ENCODE measurements around the gene AGT.
"Not testable (repeated sequence)": the region's sequence is repeated elsewhere in the genome, so short reads cannot be mapped to it uniquely, and the experiment has no call there.

The AGT gene

DNA sequence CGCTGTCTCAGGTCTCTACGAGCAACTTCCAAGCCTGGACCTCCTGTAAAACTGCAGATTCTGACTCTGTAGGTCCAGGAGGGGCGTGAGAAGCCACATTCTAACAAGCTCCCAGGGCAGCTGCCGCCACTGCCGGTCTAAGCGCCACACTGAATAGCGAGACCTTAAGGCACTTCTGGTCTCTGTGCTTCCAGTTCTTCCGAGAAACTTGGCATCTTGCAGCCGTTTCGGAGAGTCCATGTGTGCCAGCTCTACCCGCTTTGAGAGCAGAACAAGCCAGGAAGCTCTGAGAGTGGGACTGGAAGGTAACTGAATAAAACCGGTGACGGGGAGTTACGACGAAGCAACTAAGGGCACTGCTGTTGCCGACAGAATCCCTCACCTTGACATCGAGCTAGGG lies 12.5 kb downstream of the AGT start:
- H3K36me3 ChIP-seq: no peaks in the 10 kb centered on the region
- TF ChIP-seq, protein P1, sequence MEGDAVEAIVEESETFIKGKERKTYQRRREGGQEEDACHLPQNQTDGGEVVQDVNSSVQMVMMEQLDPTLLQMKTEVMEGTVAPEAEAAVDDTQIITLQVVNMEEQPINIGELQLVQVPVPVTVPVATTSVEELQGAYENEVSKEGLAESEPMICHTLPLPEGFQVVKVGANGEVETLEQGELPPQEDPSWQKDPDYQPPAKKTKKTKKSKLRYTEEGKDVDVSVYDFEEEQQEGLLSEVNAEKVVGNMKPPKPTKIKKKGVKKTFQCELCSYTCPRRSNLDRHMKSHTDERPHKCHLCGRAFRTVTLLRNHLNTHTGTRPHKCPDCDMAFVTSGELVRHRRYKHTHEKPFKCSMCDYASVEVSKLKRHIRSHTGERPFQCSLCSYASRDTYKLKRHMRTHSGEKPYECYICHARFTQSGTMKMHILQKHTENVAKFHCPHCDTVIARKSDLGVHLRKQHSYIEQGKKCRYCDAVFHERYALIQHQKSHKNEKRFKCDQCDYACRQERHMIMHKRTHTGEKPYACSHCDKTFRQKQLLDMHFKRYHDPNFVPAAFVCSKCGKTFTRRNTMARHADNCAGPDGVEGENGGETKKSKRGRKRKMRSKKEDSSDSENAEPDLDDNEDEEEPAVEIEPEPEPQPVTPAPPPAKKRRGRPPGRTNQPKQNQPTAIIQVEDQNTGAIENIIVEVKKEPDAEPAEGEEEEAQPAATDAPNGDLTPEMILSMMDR (IDR thresholded peaks at IDR 0.05): no peak
- H3K9me3 ChIP-seq: no peaks in the 10 kb centered on the region
- H3K27me3 ChIP-seq: no peaks in the 10 kb centered on the region
- intact Hi-C loops (cut with DNase I; ENCODE audit: low total_unique reads): no loop called here
- no peak overlapping the region for H3K27ac ChIP-seq
- no peaks in the 10 kb centered on the region for H3K4me1 ChIP-seq
- H3K4me3 ChIP-seq: no peak overlapping the region
- no peak for DNase-seq

DNA sequence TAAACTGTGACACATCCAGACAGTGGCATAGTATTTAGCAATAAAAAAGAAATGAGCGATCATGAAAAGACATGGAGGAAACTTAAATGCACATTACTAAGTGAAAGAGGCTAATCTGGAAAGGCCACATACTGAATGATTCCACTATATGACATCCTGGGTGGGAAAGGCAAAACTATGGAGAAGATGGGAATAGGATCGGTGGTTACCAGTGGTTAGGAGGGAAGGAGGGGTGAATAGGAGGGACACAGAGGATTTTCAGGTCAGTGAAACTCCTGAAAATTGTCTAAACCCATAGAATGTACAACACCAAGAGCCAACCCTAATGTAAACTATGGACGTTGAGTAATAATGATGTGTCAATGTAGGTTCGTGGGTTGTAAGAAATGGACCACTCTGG lies 13.8 kb downstream of the AGT start:
- no peaks in the 10 kb centered on the region for H3K9me3 ChIP-seq
- TF ChIP-seq, protein P1 (IDR thresholded peaks at IDR 0.05): no peak
- no peak overlapping the region for H3K27ac ChIP-seq
- no peaks in the 10 kb centered on the region for H3K27me3 ChIP-seq
- H3K36me3 ChIP-seq: no peaks in the 10 kb centered on the region
- H3K4me3 ChIP-seq: no peak overlapping the region
- no peaks in the 10 kb centered on the region for H3K4me1 ChIP-seq
- intact Hi-C loops (cut with DNase I; ENCODE audit: low total_unique reads): no loop called here
- DNase-seq: no peak

DNA sequence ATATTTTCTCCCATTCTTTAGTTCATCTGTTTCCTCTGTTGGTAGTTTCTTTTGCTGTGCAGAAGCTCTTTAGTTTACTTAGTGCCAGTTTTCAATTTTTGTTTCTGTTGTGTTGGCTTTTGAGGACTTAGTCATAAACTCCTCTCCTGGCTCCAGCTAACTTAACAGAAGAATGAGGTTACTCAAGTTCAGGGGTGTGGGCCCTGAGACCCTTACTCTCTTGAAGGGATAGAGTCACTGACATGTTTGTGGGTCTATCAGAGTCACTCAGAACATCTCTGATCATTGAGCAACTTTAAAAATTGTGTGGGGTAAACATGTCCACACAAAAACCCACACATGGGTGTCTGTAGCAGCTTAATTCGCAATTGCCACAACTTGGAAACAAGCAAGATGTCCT lies 14.2 kb downstream of the AGT start:
- Histone ChIP-seq H3K4me3 (no peak overlapping the region), H3K4me1 (no peaks in the 10 kb centered on the region), H3K36me3 (peaks cover 0 to 4% (median 0%) of the 10 kb centered on the region in 3 donors), H3K9me3 (no peaks in the 10 kb centered on the region), H3K27me3 (no peaks in the 10 kb centered on the region), H3K27ac (no peak overlapping the region)
- intact Hi-C loops (cut with DNase I; ENCODE audit: low total_unique reads): loop anchor here (10.0 kb wide), 1 partner anchor 65 kb away; no protein-coding TSS in a partner anchor
- TF ChIP-seq, protein P1 (IDR thresholded peaks at IDR 0.05): no peak
- DNase-seq: no peak

DNA sequence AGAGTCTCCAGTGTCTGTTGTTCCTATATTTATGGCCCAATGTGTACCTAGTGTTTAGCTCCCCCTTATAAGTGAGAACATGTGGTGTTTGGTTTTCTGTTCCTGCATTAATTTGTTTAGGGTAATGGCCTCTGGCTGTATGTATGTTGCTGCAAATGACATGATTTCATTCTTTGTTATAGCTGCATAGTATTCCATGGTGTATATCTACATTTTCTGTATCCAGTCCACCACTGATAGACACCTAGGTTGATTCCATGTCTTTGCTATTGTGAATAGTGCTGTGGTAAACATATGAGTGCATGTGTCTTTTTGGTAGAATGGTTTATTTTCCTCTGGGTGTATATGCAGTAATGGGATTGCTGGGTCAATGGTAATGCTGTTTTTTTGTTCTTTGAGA lies 15.0 kb downstream of the AGT start:
- intact Hi-C loops (cut with DNase I; ENCODE audit: low total_unique reads): loop anchor here (10.0 kb wide), 1 partner anchor 66 kb away; no protein-coding TSS in a partner anchor

DNA sequence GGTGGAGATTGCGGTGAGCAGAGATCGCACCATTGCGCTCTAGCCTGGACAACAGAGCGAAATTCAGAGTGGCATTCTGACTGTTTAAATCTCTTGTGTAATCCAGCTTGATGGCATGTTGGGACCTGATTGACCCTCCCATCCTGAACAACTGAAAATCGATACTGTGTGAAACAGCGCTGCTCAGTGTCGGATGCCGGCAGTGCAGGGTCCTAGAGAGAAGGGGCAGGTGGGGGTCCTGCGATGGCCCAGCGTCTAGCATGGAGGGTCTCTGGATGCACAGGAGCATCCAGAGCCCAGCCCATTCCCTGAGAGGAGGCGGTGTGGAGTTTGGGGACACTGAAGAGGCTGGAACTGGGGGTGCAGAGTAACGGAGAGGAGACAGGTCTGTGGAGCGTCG lies 15.8 kb downstream of the AGT start:
- no peak overlapping the region for H3K4me3 ChIP-seq
- H3K36me3 ChIP-seq: peaks cover 0 to 20% (median 0%) of the 10 kb centered on the region in 3 donors
- H3K4me1 ChIP-seq: no peaks in the 10 kb centered on the region
- no peaks in the 10 kb centered on the region for H3K9me3 ChIP-seq
- intact Hi-C loops (cut with DNase I; ENCODE audit: low total_unique reads): loop anchor here (10.0 kb wide), 1 partner anchor 67 kb away; no protein-coding TSS in a partner anchor
- TF ChIP-seq, protein P1 (IDR thresholded peaks at IDR 0.05): no peak
- H3K27ac ChIP-seq: no peak overlapping the region
- no peaks in the 10 kb centered on the region for H3K27me3 ChIP-seq
- DNase-seq: no peak

More for the DNA sequence above, 15.0 kb downstream of the AGT start:
- not testable (repeated sequence) for H3K27ac ChIP-seq, DNase-seq, H3K4me3 ChIP-seq, H3K27me3 ChIP-seq, H3K9me3 ChIP-seq, H3K4me1 ChIP-seq
- peaks cover 0 to 11% (median 0%) of the 10 kb centered on the region in 3 donors for H3K36me3 ChIP-seq

DNA sequence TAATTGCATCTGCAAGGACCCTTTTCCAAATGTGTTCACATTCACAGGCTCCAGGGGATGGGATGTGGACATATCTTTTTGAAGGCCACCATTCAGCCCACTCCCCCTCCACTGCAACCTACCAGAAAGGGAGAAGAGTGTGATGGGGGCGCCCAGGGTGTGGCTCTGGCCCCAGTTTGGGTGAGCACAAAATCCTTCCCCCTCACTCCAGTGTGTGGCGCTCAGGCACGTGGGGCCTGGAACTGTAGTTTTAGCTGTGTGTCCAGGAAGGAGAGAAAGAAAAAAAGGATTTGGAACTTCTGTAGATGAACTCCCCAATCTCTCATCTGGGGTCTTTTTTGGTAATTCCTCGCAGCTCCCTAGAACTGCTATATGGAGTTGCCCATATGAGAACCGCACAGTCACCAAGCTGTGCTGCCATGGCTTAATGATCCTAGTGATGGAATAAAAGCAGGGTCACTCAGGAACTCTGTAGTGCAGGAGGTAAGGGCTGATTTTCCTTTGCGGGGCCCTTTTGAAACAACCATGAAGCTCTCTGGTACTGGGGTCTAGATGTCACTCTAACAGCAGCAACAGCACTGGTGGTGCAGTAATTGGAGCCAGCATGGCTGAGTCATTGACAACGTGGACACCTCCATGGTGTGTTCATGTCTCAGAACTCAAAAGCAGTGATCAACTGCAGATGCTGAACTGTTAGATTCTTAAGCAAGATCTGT lies 17.0 kb downstream of the AGT start:
- peaks cover 3 to 32% (median 6%) of the 10 kb centered on the region in 3 donors for H3K36me3 ChIP-seq
- TF ChIP-seq, protein P1 (IDR thresholded peaks at IDR 0.05): no peak
- H3K4me1 ChIP-seq: no peaks in the 10 kb centered on the region
- no peak overlapping the region for H3K4me3 ChIP-seq
- no peaks in the 10 kb centered on the region for H3K27me3 ChIP-seq
- no peak overlapping the region for H3K27ac ChIP-seq
- DNase-seq: no peak
- intact Hi-C loops (cut with DNase I; ENCODE audit: low total_unique reads): loop anchor here (10.0 kb wide), 1 partner anchor 68 kb away; no protein-coding TSS in a partner anchor
- H3K9me3 ChIP-seq: no peaks in the 10 kb centered on the region

All from tibial artery (tissue), 4 donors.